ENCODE results near the gene PRPF40B.

DNA sequence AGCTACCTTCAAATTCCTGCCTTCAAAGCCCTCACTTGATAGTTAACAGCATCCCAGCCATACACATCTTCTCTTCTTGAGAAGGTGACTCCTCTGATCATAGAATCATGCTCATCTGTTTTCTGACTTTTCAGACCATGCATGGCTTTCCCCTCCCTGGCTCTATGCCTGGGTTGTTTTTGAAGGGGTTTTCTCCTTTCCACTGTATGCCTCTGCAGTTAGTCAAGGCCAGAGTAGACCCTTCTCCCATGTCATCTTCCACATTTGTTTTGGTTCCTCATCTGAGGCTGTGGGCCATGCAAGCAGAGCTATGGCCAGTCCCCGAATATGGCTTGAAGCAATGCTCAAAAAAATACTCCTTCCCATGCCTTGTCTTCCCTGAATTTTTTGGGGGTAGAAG lies 41.2 kb upstream of the PRPF40B start:
- TF ChIP-seq, protein P1, sequence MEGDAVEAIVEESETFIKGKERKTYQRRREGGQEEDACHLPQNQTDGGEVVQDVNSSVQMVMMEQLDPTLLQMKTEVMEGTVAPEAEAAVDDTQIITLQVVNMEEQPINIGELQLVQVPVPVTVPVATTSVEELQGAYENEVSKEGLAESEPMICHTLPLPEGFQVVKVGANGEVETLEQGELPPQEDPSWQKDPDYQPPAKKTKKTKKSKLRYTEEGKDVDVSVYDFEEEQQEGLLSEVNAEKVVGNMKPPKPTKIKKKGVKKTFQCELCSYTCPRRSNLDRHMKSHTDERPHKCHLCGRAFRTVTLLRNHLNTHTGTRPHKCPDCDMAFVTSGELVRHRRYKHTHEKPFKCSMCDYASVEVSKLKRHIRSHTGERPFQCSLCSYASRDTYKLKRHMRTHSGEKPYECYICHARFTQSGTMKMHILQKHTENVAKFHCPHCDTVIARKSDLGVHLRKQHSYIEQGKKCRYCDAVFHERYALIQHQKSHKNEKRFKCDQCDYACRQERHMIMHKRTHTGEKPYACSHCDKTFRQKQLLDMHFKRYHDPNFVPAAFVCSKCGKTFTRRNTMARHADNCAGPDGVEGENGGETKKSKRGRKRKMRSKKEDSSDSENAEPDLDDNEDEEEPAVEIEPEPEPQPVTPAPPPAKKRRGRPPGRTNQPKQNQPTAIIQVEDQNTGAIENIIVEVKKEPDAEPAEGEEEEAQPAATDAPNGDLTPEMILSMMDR (IDR thresholded peaks at IDR 0.05), result no peak
- TF ChIP-seq POLR2AphosphoS5 (IDR thresholded peaks at IDR 0.05) (no peak), POLR2A (IDR thresholded peaks at IDR 0.05) (no peak)
